AG09309 (cell line): ENCODE results near the gene PPM1N.
A peak's percentile ranks its signal among the peaks of the same experiment; 100 is the strongest.

Source experiments
- DNase-seq: peaks from one replicate; pipeline ENCODE4 v3.0.0-alpha.2; 2010; ENCODE audit warnings: low read depth
- H3K4me3 ChIP-seq: 2 replicates; pipeline ENCODE4 v1.5.1; 2011; ENCODE audit warnings: mild to moderate bottlenecking, low read depth, low read length, moderate library complexity; ENCODE audit not compliant: control insufficient read depth
- CTCF ChIP-seq: IDR thresholded peaks from 2 replicates; pipeline ENCODE4 v1.5.1; 2011; ENCODE audit warnings: mild to moderate bottlenecking, low read depth, low read length, inconsistent platforms; ENCODE audit not compliant: insufficient read depth, control insufficient read depth; ENCODE audit errors: missing control alignments

Gene PPM1N

GRCh38 chr19:45529420-45529785 is 31.2 kb downstream of the PPM1N start:
- no peak for DNase-seq
- no peak overlapping the region for H3K4me3 ChIP-seq
- TF ChIP-seq CTCF: no peak

- no peak for DNase-seq
- TF ChIP-seq CTCF: no peak
- no peak overlapping the region for H3K4me3 ChIP-seq
Measured at GRCh38 chr19:45531349-45531748, 33.1 kb downstream of the PPM1N start.

- no peak for DNase-seq
- no peak for TF ChIP-seq CTCF
Measured at GRCh38 chr19:45539459-45539858, 41.2 kb downstream of the PPM1N start.

GRCh38 chr19:45542234-45542668 is 44.0 kb downstream of the PPM1N start:
- TF ChIP-seq CTCF: no peak
- no peak overlapping the region for H3K4me3 ChIP-seq
- DNase-seq: no peak

More at GRCh38 chr19:45539459-45539858, 41.2 kb downstream of the PPM1N start:
- H3K4me3 ChIP-seq: no peak overlapping the region

GRCh38 chr19:45547211-45547770 is 49.0 kb downstream of the PPM1N start:
- TF ChIP-seq CTCF: no peak
- DNase-seq: no peak
- H3K4me3 ChIP-seq: no peak overlapping the region

- no peak overlapping the region for H3K4me3 ChIP-seq
- TF ChIP-seq CTCF: no peak
- DNase-seq: peak; percentile 62
Measured at GRCh38 chr19:45547965-45548609, 49.8 kb downstream of the PPM1N start.
